B cell (primary cell): ENCODE results near the gene RFPL4A.

Experiments
- CTCF ChIP-seq: fragments of 200-600 bp; IDR thresholded peaks from one replicate; pipeline ENCODE4 v1.8.0; 2022; ENCODE audit warnings: antibody characterized with exemption, mild to moderate bottlenecking
- EZH2 ChIP-seq: IDR thresholded peaks from 2 replicates; pipeline ENCODE4 v1.6.1; 2012; ENCODE audit warnings: borderline replicate concordance, low read depth, mild to moderate bottlenecking, moderate library complexity, low read length; ENCODE audit not compliant: insufficient read depth, poor library complexity, severe bottlenecking

DNA sequence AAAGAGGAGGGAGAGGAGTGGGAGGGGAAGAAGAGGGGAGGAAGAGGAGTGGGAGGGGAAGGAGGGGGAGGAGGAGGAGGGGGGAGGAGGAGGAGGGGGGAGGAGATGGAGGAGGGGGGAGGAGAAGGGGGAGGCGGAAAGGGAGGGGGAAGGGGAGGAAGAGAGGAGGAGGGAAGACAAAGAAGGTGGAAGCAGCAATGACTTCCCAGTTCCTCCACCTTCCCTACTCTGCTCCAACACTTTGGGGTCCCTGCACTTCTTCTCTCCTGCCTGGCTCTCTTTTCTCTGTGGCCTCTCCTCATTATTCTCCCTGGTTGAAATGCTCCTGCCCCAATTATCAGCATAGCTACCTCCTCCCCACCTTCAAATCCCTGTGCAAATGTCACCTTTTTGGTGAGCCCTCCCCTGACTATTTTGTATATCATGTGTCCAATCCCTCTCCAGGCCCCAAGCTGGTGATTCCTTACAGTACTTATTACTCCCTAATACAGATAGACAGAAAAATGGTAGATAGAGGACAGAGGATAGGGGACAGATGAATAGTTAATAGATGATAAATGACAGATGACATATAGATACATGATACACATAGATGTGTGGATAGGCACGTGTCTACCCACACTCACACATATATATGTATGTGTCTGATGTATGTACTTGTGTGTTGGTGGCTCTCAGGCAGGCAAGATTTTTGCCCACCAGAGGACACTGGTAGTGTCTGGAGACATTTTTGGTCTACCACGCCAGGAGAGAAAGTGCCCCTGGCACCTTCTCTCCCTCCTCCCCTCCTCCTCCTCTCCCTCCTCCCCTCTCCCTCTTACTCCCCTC, 45.9 kb upstream of the RFPL4A start:
- no peak for TF ChIP-seq CTCF
- no peak for TF ChIP-seq EZH2
